ENCODE results near the gene PTX4.

PTX4 gene

DNA sequence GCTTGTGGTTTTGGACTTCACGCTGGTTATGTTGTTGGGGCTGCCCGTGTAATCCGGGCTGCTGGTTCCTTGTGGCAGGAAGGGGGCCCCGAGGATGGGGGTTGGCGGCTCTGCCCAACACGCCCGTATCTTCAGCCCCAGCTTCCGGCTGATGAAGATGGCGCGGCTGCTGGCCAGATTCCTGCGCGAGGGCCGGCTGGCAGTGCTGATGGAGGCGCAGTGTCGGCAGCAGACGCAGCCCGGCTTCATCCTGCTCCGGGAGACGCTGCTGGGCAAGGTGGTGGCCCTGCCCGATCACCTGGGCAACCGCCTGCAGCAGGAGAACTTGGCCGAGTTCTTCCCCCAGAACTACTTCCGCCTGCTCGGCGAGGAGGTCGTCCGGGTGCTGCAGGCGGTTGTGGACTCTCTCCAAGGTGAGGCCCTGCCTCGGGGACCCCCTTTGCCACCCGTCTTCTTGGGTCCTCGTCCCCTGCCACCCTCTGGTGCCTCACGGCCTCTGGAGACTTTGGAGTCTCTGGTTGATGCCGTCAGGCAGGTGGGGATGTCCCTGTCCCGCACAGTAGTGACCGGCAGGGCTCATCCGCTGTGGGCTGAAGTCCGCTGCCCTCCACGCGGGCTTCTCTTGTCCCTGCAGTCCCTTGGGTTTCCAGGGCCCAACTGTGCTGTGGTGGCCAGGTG, 6.6 kb upstream of the PTX4 start:
- H3K4me3 ChIP-seq (ENCODE audit: low read length), result no peak overlapping the region
- H3K9me3 ChIP-seq (ENCODE audit: insufficient read depth, low read depth, low read length), result no peaks in the 10 kb centered on the region
- no peaks in the 10 kb centered on the region for H3K27me3 ChIP-seq (ENCODE audit: insufficient read depth, low read length)
- no peak overlapping the region for H3K27ac ChIP-seq (ENCODE audit: low read length)
- no peak overlapping the region for H3K9ac ChIP-seq (ENCODE audit: low read depth, low read length)
- H3K36me3 ChIP-seq (ENCODE audit: insufficient read depth, low read depth, low read length), result peaks cover 42% of the 10 kb centered on the region
- peaks cover 4% of the 10 kb centered on the region; the same call in 1 of the 2 replicates for H3K4me1 ChIP-seq (ENCODE audit: insufficient read depth, low read length)

- no peak overlapping the region for H3K27ac ChIP-seq (ENCODE audit: low read length)
- no peak overlapping the region for H3K9ac ChIP-seq (ENCODE audit: low read depth, low read length)
- no peaks in the 10 kb centered on the region for H3K9me3 ChIP-seq (ENCODE audit: insufficient read depth, low read depth, low read length)
- H3K4me1 ChIP-seq (ENCODE audit: insufficient read depth, low read length), result peaks cover 4% of the 10 kb centered on the region; the same call in 1 of the 2 replicates
- H3K27me3 ChIP-seq (ENCODE audit: insufficient read depth, low read length), result no peaks in the 10 kb centered on the region
- H3K4me3 ChIP-seq (ENCODE audit: low read length), result no peak overlapping the region
- H3K36me3 ChIP-seq (ENCODE audit: insufficient read depth, low read depth, low read length), result peaks cover 36% of the 10 kb centered on the region
These were observed 6.0 kb upstream of the PTX4 start for GRCh38 chr16:1494711-1495110.

GRCh38 chr16:1494129-1494640, 5.4 kb upstream of the PTX4 start:
- no peaks in the 10 kb centered on the region for H3K9me3 ChIP-seq (ENCODE audit: insufficient read depth, low read depth, low read length)
- peaks cover 32% of the 10 kb centered on the region for H3K36me3 ChIP-seq (ENCODE audit: insufficient read depth, low read depth, low read length)
- H3K27ac ChIP-seq (ENCODE audit: low read length), result no peak overlapping the region
- peaks cover 4% of the 10 kb centered on the region; the same call in 1 of the 2 replicates for H3K4me1 ChIP-seq (ENCODE audit: insufficient read depth, low read length)
- no peaks in the 10 kb centered on the region for H3K27me3 ChIP-seq (ENCODE audit: insufficient read depth, low read length)
- H3K4me3 ChIP-seq (ENCODE audit: low read length), result peak overlapping the region; percentile 84
- peak overlapping the region; percentile 87 for H3K9ac ChIP-seq (ENCODE audit: low read depth, low read length)

DNA sequence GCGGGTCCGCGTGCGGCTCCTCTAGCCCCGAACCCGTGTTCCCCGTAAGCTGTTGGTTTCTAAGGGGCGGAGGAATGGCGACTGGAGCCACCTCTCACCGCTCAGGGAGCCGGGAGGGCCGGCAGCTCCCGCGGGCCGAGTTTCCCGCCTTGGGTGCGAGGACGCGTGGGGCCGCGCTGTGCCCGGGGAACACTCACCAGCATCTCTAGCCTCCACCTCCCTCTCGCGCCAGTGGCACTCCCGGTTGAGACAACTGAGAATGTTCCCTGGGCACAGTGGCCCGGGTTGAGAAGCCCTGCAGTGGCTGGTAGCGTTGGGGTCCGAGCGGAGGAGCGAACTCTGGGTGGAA, 5.0 kb upstream of the PTX4 start:
- H3K27me3 ChIP-seq (ENCODE audit: insufficient read depth, low read length), result no peaks in the 10 kb centered on the region
- peak overlapping the region; percentile 65 for H3K27ac ChIP-seq (ENCODE audit: low read length)
- H3K9me3 ChIP-seq (ENCODE audit: insufficient read depth, low read depth, low read length), result no peaks in the 10 kb centered on the region
- peaks cover 28% of the 10 kb centered on the region for H3K36me3 ChIP-seq (ENCODE audit: insufficient read depth, low read depth, low read length)
- H3K9ac ChIP-seq (ENCODE audit: low read depth, low read length), result peak overlapping the region; percentile 87
- H3K4me3 ChIP-seq (ENCODE audit: low read length), result peak overlapping the region; percentile 84
- H3K4me1 ChIP-seq (ENCODE audit: insufficient read depth, low read length), result peaks cover 4% of the 10 kb centered on the region; the same call in 1 of the 2 replicates

DNA sequence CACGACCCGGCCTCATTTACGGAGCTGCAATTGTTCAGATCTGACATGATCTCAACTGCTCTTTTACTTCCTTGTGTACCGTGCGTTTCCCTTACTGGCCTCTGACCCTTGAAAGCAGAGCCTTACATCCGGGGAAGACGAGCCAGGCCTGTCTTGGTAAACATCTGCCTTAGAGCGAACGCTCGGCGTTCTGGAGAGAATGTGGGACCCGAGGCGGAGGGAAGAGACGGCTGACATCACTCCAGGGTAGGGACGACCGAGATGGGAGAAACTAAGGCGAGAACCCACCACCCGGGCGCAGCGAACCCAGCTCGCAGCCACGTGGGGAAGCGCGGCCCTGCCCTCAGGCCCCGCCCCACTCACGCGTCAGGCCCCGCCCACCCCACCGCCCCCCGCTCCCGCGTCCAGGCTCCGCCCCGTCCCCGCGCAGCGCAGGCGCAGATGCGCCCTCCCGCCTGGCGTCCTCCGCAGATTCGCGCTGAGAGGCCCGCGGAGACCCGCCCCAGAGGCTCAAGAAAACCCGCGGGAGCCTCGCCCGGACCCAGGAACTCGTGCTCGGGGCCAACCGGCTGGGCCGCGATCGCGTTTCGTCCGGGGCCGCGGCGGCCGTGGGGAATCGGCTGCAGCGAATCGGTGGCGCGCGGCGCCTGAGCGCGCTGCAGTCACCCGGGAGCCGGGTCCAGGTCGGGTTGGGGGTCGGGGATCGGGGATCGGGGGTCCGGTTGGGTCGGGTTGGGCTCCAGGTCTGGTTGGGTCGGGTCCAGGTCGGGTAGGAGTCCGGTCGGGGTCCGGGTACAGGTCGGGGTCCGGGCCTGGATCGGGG, 4.4 kb upstream of the PTX4 start, which contains the start of gene TELO2:
Gene TELO2, plus strand, starts transcription at position 438 of the 823 bp plus-strand sequence. CDS start 922 bp downstream, outside the sequence.
- Histone ChIP-seq H3K4me1 (ENCODE audit: insufficient read depth, low read length) (peaks cover 4% of the 10 kb centered on the region; the same call in 1 of the 2 replicates), H3K27ac (ENCODE audit: low read length) (peak within 1 kb of the TSS; percentile 65), H3K27me3 (ENCODE audit: insufficient read depth, low read length) (no peaks in the 10 kb centered on the region), H3K9ac (ENCODE audit: low read depth, low read length) (peak within 1 kb of the TSS; percentile 87), H3K9me3 (ENCODE audit: insufficient read depth, low read depth, low read length) (no peaks in the 10 kb centered on the region), H3K4me3 (ENCODE audit: low read length) (peak within 1 kb of the TSS; percentile 84), H3K36me3 (ENCODE audit: insufficient read depth, low read depth, low read length) (peaks cover 28% of the 10 kb centered on the region)

DNA sequence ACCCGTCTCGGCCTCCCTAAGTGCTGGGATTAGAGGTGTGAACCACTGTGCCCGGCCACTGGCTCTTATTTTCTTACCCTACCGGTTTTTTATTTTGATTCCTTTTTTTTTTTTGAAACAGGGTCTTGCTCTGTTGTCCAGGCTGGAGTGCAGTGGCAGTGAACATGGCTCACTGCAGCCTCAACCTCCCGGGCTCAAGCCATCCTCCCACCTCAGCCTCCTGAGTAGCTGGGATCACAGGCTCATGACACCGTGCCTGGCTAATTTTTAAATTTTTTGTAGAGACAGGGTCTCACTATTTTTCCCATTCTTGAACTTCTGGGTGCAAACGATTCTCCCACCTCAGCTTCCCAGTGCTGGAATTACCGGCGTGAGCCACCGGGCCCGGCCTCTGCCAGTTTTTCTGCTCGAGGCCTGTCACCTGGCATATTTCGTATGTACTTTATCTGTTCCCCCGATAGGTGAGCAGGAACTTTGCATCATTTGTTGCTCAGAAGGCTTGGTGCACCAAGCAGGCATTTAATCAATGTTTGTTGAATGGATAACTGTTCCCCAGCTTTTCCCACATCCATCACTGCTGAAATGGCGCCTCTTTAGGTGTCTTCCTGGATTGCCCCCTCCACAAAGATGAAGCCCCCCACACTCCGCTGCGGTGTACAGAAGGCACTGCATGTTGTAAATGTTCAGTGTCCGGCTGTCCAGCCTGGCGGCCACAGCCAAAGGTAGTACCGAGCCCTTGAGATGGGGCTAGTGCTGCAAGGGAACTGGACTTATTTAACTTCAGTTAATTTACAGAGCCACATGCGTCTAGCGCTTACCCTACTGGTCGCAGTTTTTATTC, 3.6 kb upstream of the PTX4 start:
- peaks cover 4% of the 10 kb centered on the region; the same call in 1 of the 2 replicates for H3K4me1 ChIP-seq (ENCODE audit: insufficient read depth, low read length)
- no peak overlapping the region for H3K27ac ChIP-seq (ENCODE audit: low read length)
- H3K36me3 ChIP-seq (ENCODE audit: insufficient read depth, low read depth, low read length), result peaks cover 20% of the 10 kb centered on the region
- peak overlapping the region; percentile 87; the same call in 1 of the 2 replicates for H3K9ac ChIP-seq (ENCODE audit: low read depth, low read length)
- no peaks in the 10 kb centered on the region for H3K9me3 ChIP-seq (ENCODE audit: insufficient read depth, low read depth, low read length)
- no peaks in the 10 kb centered on the region for H3K27me3 ChIP-seq (ENCODE audit: insufficient read depth, low read length)
- peak overlapping the region; percentile 84 for H3K4me3 ChIP-seq (ENCODE audit: low read length)

DNA sequence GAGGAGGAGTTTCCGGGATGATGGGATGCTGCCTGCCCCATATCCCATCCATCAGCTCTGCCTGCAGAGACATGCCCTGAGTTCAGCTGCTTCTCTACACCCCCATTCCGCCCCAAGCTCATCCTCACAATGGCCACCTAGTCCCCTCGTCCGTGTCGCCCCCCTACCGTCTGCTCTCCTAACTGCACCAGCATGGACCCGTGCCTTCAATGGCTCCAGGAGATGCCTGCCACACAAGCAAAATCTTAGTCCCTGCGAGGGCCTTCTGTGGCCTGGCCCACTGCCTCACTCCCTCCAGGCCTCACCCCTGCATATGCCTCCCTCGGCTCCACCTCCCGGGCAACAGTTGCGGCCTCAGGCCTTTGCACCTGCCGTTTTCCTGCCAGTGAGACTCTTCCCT, 2.6 kb upstream of the PTX4 start:
- Histone ChIP-seq H3K27ac (ENCODE audit: low read length) (no peak overlapping the region), H3K9ac (ENCODE audit: low read depth, low read length) (no peak overlapping the region), H3K27me3 (ENCODE audit: insufficient read depth, low read length) (no peaks in the 10 kb centered on the region), H3K9me3 (ENCODE audit: insufficient read depth, low read depth, low read length) (no peaks in the 10 kb centered on the region), H3K4me3 (ENCODE audit: low read length) (no peak overlapping the region), H3K4me1 (ENCODE audit: insufficient read depth, low read length) (peaks cover 4% of the 10 kb centered on the region; the same call in 1 of the 2 replicates), H3K36me3 (ENCODE audit: insufficient read depth, low read depth, low read length) (peaks cover 10% of the 10 kb centered on the region)

- H3K9ac ChIP-seq (ENCODE audit: low read depth, low read length), result no peak overlapping the region
- H3K27me3 ChIP-seq (ENCODE audit: insufficient read depth, low read length), result peaks cover 2% of the 10 kb centered on the region; the same call in 1 of the 2 replicates
- no peaks in the 10 kb centered on the region for H3K9me3 ChIP-seq (ENCODE audit: insufficient read depth, low read depth, low read length)
- H3K27ac ChIP-seq (ENCODE audit: low read length), result no peak overlapping the region
- no peak overlapping the region for H3K4me3 ChIP-seq (ENCODE audit: low read length)
- H3K36me3 ChIP-seq (ENCODE audit: insufficient read depth, low read depth, low read length), result no peaks in the 10 kb centered on the region
- peaks cover 4% of the 10 kb centered on the region; the same call in 1 of the 2 replicates for H3K4me1 ChIP-seq (ENCODE audit: insufficient read depth, low read length)
These were observed 333 bp upstream of the PTX4 start for GRCh38 chr16:1489077-1489476.

DNA sequence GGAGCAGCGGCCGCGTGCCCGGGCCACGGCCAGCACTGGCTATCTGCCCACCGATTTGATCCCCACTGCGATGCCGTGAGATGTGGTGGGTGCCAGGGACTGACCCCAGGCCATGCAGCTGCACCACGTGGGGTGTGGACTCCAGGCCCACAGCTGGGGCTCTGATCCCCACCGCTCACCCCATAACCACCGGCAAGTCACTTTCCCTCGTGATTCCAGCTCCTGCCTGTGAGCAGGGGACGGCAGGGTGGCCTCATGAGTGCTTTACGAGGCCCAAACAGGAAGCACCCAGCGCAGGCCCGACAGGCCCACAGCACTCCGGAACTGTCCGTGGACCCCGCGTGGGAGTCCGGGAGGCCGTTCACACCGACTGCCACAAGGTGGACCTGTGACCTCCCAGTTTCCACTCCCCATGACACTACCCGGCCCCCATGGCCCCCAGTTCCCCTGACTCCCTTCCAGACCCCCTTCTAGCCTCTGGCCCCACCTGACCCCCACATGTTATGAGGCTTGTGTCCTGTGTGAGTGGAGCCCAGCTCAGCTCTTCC, 616 bp downstream of the PTX4 start:
- no peak overlapping the region for H3K9ac ChIP-seq (ENCODE audit: low read depth, low read length)
- peaks cover 10% of the 10 kb centered on the region for H3K27me3 ChIP-seq (ENCODE audit: insufficient read depth, low read length)

DNA sequence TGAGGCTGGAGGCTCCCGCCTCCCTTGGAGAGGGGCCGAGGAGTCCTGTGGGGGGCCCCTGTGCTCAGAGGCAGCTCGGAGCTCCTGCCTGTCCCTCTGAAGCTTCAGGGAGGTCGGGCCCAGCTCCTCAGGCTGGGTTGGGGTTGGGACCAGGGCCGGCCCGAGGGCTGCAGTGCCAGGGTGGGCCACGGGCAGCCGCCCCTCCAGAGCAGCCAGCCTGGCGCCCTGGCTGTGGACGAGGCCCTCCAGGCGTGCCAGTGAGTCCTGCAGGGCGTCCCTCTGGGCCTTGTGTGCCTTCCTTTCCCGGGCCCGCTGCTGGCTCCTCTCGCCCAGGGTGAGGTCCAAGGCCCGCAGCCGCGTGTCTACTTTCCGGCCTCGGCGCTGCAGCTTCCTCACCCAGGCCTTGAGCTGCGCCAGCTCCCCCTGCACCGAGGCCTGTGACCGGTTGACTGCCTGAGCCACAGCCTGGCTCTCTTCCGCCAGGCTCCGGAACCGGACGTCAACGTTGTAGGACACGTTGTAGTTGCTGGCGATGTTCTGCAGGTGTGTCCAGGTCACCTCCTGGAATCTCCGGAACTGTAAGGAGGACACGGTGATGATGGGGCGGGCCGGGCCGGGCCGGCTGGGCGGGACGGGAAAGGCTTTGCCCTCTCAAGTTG, 1.2 kb downstream of the PTX4 start:
- H3K4me1 ChIP-seq (ENCODE audit: insufficient read depth, low read length), result peaks cover under 1% of the 10 kb centered on the region; the same call in 1 of the 2 replicates
- no peaks in the 10 kb centered on the region for H3K36me3 ChIP-seq (ENCODE audit: insufficient read depth, low read depth, low read length)
- no peaks in the 10 kb centered on the region for H3K9me3 ChIP-seq (ENCODE audit: insufficient read depth, low read depth, low read length)
- H3K27me3 ChIP-seq (ENCODE audit: insufficient read depth, low read length), result peaks cover 10% of the 10 kb centered on the region
- no peak overlapping the region for H3K4me3 ChIP-seq (ENCODE audit: low read length)
- H3K9ac ChIP-seq (ENCODE audit: low read depth, low read length), result no peak overlapping the region
- H3K27ac ChIP-seq (ENCODE audit: low read length), result no peak overlapping the region

More for the DNA sequence above, 616 bp downstream of the PTX4 start:
- Histone ChIP-seq H3K36me3 (ENCODE audit: insufficient read depth, low read depth, low read length) (no peaks in the 10 kb centered on the region), H3K9me3 (ENCODE audit: insufficient read depth, low read depth, low read length) (no peaks in the 10 kb centered on the region), H3K4me3 (ENCODE audit: low read length) (no peak overlapping the region), H3K4me1 (ENCODE audit: insufficient read depth, low read length) (peaks cover 4% of the 10 kb centered on the region; the same call in 1 of the 2 replicates), H3K27ac (ENCODE audit: low read length) (no peak overlapping the region)
